Activated CD8-positive, alpha-beta T cell treated with anti-CD3 and anti-CD28 coated beads, Interleukin-2, amount 10 ng/mL, durations not matched to agents 7 days and 5 days (primary cell): ENCODE results near the gene CCDC91. TPM values are rescaled to one million over a fixed set of nuclear protein-coding genes. Genes with fewer than 3 reads are reported as not detected.

Experiments
- ATAC-seq: fragments of 150-1000 bp; cut with Tn5 transposase; one replicate; pipeline ENCODE4 v1.10.0; 2021; ENCODE audit warnings: moderate library complexity
- CTCF ChIA-PET: fragments of 350-600 bp; sonication (Branson Sonifier 250); formaldehyde crosslinking; loops from one replicate; lab custom pipeline; 2021; ENCODE audit warnings: antibody characterized with exemption; lab: Charles Lee
- POLR2A ChIA-PET: fragments of 350-600 bp; sonication (Branson Sonifier 250); formaldehyde crosslinking; loops from one replicate; lab custom pipeline; 2021; ENCODE audit warnings: antibody characterized with exemption; lab: Charles Lee
- DNase-seq: peaks from one replicate; pipeline ENCODE4 v3.0.0-alpha.2; 2020
- H3K27ac Mint-ChIP-seq: one replicate; pipeline ENCODE4 v1.8.0; 2021; ENCODE audit warnings: mild to moderate bottlenecking, mixed read lengths
- H3K27me3 Mint-ChIP-seq: one replicate; pipeline ENCODE4 v1.8.0; 2021; ENCODE audit warnings: low read depth, mixed read lengths
- H3K36me3 Mint-ChIP-seq: one replicate; pipeline ENCODE4 v1.8.0; 2021; ENCODE audit warnings: low read depth, mixed read lengths
- H3K4me1 Mint-ChIP-seq: one replicate; pipeline ENCODE4 v1.8.0; 2021; ENCODE audit warnings: low read depth, mixed read lengths
- H3K4me3 Mint-ChIP-seq: one replicate; pipeline ENCODE4 v1.8.0; 2021; ENCODE audit warnings: mild to moderate bottlenecking, mixed read lengths
- H3K9me3 Mint-ChIP-seq: one replicate; pipeline ENCODE4 v1.8.0; 2022; ENCODE audit warnings: mixed read lengths; ENCODE audit not compliant: insufficient read depth
- total RNA-seq, 2 experiments: library from RNA; stranded (reverse); gene quantifications; one replicate each; pipeline ENCODE4 v1.2.3, GENCODE V29; 2021

CCDC91 gene
- total RNA-seq, 2 experiments from 2014 or later, result 18.4 to 23.4 TPM

DNA sequence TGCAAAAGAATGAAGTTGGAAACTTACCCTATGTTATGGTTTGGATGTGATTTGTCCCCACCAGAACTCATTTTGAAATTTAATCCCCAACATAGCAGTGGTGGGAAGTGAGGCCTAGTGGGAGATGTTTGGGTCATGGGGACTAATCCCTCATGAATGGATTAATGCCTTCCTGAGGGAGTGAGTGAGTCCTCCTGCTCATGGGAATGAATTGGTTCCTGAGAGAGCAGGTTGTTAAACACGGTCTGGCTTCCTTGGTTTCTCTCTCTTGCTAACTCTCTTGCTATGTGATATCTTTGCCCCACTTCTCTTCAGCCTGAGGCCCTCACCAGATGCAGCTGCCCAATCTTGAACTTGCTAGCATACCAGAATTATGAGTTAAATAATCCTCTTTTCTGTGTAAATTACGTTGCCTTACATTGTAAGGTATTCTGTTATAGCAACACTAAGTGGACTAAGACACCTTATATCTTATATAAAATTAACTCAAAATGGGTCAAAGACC is 22.2 kb upstream of the CCDC91 start:
- CTCF ChIA-PET, result no interaction called here

DNA sequence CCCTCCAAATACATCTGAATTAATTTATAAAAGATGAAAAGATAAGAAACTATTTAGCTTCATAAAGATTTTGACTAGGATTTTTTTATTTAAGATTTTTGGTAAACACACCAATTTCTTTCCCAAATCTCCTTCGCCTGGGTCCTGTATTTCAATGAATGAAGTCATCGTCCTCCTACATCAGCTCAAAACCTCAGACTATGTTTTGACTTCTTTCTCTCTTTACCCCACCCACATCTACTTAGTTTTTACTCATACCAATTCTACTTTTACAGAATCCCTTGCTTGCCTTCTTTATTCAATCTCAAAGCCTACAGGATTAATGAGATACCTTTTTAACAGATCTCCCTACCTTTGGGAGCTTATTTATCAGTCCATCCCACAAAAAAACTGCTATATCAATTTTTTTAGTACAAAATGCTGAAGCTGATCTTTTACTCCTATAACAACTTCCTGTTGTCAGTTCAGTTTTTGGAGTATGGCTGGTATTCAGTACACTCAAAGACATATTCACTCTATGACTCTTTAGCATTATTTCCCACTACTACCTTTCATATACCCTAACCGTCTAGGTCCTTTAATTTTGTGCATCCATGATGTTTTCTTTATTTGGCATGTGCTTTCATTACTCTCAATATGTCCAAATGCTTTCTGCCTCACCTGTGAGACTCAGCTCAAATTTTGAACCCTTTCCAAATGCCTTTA is 18.7 kb upstream of the CCDC91 start:
- ATAC-seq (no peak), DNase-seq (no peak)
- ChIA-PET CTCF (no interaction called here), POLR2A (interaction anchor here (1.5 kb wide), 1 partner anchor 19 kb away, joined by 3 read pairs; the partner anchor contains the start of gene CCDC91)
- Mint-ChIP-seq H3K27ac (no peak overlapping the region), H3K9me3 (peaks cover 4% of the 10 kb centered on the region), H3K4me1 (no peaks in the 10 kb centered on the region), H3K36me3 (no peaks in the 10 kb centered on the region), H3K27me3 (no peaks in the 10 kb centered on the region), H3K4me3 (no peak overlapping the region)

More for the DNA sequence above, 22.2 kb upstream of the CCDC91 start:
- Mint-ChIP-seq H3K4me1 (no peaks in the 10 kb centered on the region), H3K9me3 (no peaks in the 10 kb centered on the region), H3K27me3 (no peaks in the 10 kb centered on the region), H3K4me3 (no peak overlapping the region), H3K36me3 (no peaks in the 10 kb centered on the region), H3K27ac (no peak overlapping the region)
- DNase-seq (no peak), ATAC-seq (no peak)
- POLR2A ChIA-PET, result no interaction called here

- ChIA-PET CTCF (no interaction called here), POLR2A (interaction anchor here (1.5 kb wide), 1 partner anchor 18 kb away, joined by 3 read pairs; the partner anchor contains the start of gene CCDC91)
- no peak for ATAC-seq
- no peaks in the 10 kb centered on the region for H3K4me1 Mint-ChIP-seq
- no peaks in the 10 kb centered on the region for H3K27me3 Mint-ChIP-seq
- no peak for DNase-seq
- no peak overlapping the region for H3K4me3 Mint-ChIP-seq
- peaks cover 4% of the 10 kb centered on the region for H3K9me3 Mint-ChIP-seq
- no peak overlapping the region for H3K27ac Mint-ChIP-seq
- H3K36me3 Mint-ChIP-seq, result no peaks in the 10 kb centered on the region
Observed at GRCh38 chr12:28172434-28173030, 17.7 kb upstream of the CCDC91 start.

DNA sequence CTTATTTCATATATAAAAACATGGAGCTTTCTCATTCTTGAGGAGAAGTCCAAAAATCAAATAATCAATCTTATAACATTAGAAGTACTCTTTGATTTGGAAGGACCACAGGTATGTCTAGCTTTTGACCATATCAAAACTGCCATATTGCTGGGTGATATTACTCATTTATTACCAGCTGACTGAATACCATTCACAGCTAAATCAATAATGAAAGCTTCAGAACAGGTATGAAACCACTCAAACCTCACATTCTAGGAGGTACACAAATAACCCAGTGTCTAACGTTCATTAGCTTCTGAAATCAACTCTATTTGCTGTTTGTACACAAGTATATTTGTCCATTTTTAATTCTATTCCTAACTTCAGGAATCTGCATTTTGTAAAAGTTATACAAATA is 16.8 kb upstream of the CCDC91 start:
- no peak for DNase-seq
- no peak overlapping the region for H3K4me3 Mint-ChIP-seq
- H3K9me3 Mint-ChIP-seq, result peaks cover 4% of the 10 kb centered on the region
- H3K36me3 Mint-ChIP-seq, result no peaks in the 10 kb centered on the region
- POLR2A ChIA-PET, result no interaction called here
- ATAC-seq, result no peak
- no peaks in the 10 kb centered on the region for H3K27me3 Mint-ChIP-seq
- no peaks in the 10 kb centered on the region for H3K4me1 Mint-ChIP-seq
- H3K27ac Mint-ChIP-seq, result no peak overlapping the region
- CTCF ChIA-PET, result no interaction called here

GRCh38 chr12:28175098-28175589 is 15.1 kb upstream of the CCDC91 start:
- Mint-ChIP-seq H3K36me3 (no peaks in the 10 kb centered on the region), H3K4me3 (no peak overlapping the region), H3K9me3 (peaks cover 4% of the 10 kb centered on the region), H3K4me1 (no peaks in the 10 kb centered on the region), H3K27ac (no peak overlapping the region), H3K27me3 (no peaks in the 10 kb centered on the region)
- POLR2A ChIA-PET, result no interaction called here
- CTCF ChIA-PET, result no interaction called here
- no peak for DNase-seq
- ATAC-seq, result no peak

DNA sequence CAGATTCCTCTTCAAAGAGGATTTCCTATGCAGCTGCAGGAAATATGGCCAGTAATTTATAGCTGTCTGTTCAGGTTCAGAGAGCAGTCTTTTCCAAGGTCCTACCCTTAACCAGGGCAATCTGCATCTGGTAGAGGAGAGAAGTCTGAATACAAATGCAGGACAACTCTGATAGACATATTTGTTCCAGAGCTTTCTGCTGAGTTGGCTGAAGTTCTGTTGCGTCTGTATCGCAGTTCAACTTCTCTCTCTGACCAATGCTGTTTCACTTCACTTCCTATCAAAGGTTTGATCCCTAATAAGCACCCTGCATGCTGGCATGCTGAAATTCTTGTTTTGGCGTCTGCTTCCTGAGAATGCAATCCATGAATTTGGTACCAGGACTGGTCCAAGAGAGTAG is 14.0 kb upstream of the CCDC91 start:
- H3K4me3 Mint-ChIP-seq, result no peak overlapping the region
- H3K27ac Mint-ChIP-seq, result no peak overlapping the region
- peaks cover 4% of the 10 kb centered on the region for H3K9me3 Mint-ChIP-seq
- DNase-seq (no peak), ATAC-seq (no peak)
- H3K4me1 Mint-ChIP-seq, result no peaks in the 10 kb centered on the region
- H3K27me3 Mint-ChIP-seq, result no peaks in the 10 kb centered on the region
- ChIA-PET CTCF (no interaction called here), POLR2A (no interaction called here)
- H3K36me3 Mint-ChIP-seq, result no peaks in the 10 kb centered on the region

- Mint-ChIP-seq H3K27ac (no peak overlapping the region), H3K9me3 (peaks cover 4% of the 10 kb centered on the region), H3K27me3 (peaks cover 2% of the 10 kb centered on the region), H3K36me3 (peaks cover 2% of the 10 kb centered on the region), H3K4me1 (no peaks in the 10 kb centered on the region), H3K4me3 (no peak overlapping the region)
- POLR2A ChIA-PET, result no interaction called here
- ATAC-seq, result no peak
- CTCF ChIA-PET, result no interaction called here
- no peak for DNase-seq
Observed at GRCh38 chr12:28177461-28177860, 12.8 kb upstream of the CCDC91 start.

DNA sequence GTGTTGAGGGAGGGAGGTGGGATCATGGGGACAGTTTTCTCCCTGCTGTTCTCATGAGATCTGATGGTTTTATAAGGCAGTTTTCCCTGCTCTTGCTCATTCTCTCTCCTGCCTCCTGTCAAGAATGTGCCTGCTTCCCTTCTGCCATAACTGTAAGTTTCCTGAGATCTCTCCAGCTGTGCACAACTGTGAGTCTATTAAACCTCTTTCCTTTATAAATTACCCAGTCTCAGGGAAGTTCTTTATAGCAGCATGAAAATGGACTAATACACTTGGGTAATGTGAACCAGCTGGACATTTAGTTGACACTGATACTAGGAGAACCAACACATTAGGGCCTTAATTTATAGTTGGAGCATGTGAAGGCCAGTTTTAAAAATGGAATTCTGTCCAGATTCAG is 12.4 kb upstream of the CCDC91 start:
- CTCF ChIA-PET, result no interaction called here
- no peak for DNase-seq
- no peak overlapping the region for H3K4me3 Mint-ChIP-seq
- POLR2A ChIA-PET, result no interaction called here
- no peak overlapping the region for H3K27ac Mint-ChIP-seq
- ATAC-seq, result no peak
- no peaks in the 10 kb centered on the region for H3K4me1 Mint-ChIP-seq
- H3K36me3 Mint-ChIP-seq, result peaks cover 2% of the 10 kb centered on the region
- peaks cover 2% of the 10 kb centered on the region for H3K27me3 Mint-ChIP-seq
- H3K9me3 Mint-ChIP-seq, result peaks cover 4% of the 10 kb centered on the region

GRCh38 chr12:28178775-28179174 is 11.5 kb upstream of the CCDC91 start:
- no peak for DNase-seq
- CTCF ChIA-PET, result no interaction called here
- no peak overlapping the region for H3K4me3 Mint-ChIP-seq
- peaks cover 4% of the 10 kb centered on the region for H3K9me3 Mint-ChIP-seq
- POLR2A ChIA-PET, result no interaction called here
- H3K27me3 Mint-ChIP-seq, result peaks cover 2% of the 10 kb centered on the region
- H3K4me1 Mint-ChIP-seq, result no peaks in the 10 kb centered on the region
- no peak overlapping the region for H3K27ac Mint-ChIP-seq
- no peak for ATAC-seq
- H3K36me3 Mint-ChIP-seq, result peaks cover 2% of the 10 kb centered on the region

DNA sequence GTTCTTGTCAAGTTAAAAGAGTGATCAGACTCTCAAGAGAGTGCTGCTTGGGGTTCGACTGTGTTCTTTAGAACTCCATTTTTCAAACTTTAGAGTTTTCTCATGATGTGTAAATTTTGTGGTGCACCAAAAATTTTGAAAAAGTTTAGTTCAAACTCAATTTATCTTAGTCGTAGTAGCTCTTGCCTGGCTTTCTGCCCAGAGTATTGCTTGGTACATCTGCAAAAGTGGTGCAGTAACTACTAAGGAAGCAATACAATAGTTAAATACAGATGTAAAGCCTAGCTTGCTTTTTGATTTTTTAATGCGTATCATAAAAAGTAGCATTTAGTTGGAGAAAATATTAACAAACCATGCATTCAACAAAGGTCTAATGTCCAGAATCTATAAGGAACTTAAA is 9.5 kb upstream of the CCDC91 start:
- peaks cover 2% of the 10 kb centered on the region for H3K27me3 Mint-ChIP-seq
- H3K27ac Mint-ChIP-seq, result no peak overlapping the region
- peaks cover 2% of the 10 kb centered on the region for H3K36me3 Mint-ChIP-seq
- no peaks in the 10 kb centered on the region for H3K9me3 Mint-ChIP-seq
- ChIA-PET CTCF (interaction anchor here (1.0 kb wide), 1 partner anchor 1137 kb away, joined by 3 read pairs; no protein-coding TSS in a partner anchor), POLR2A (no interaction called here)
- H3K4me1 Mint-ChIP-seq, result no peaks in the 10 kb centered on the region
- H3K4me3 Mint-ChIP-seq, result no peak overlapping the region
- DNase-seq (no peak), ATAC-seq (no peak)

- POLR2A ChIA-PET, result no interaction called here
- Mint-ChIP-seq H3K36me3 (peaks cover 6% of the 10 kb centered on the region), H3K4me1 (peaks cover 4% of the 10 kb centered on the region), H3K27ac (no peak overlapping the region), H3K4me3 (no peak overlapping the region), H3K27me3 (peaks cover 2% of the 10 kb centered on the region), H3K9me3 (peaks cover 5% of the 10 kb centered on the region)
- CTCF ChIA-PET, result no interaction called here
- ATAC-seq (no peak), DNase-seq (no peak)
Observed at GRCh38 chr12:28184375-28184774, 5.9 kb upstream of the CCDC91 start.

- Mint-ChIP-seq H3K4me3 (no peak overlapping the region), H3K27ac (no peak overlapping the region), H3K36me3 (peaks cover 14% of the 10 kb centered on the region), H3K27me3 (peaks cover 2% of the 10 kb centered on the region), H3K9me3 (peaks cover 7% of the 10 kb centered on the region), H3K4me1 (peaks cover 21% of the 10 kb centered on the region)
- DNase-seq, result no peak
- no peak for ATAC-seq
- CTCF ChIA-PET, result no interaction called here
- POLR2A ChIA-PET, result no interaction called here
Observed at GRCh38 chr12:28186500-28186899, 3.8 kb upstream of the CCDC91 start.
